Type B pancreatic cell (in vitro differentiated cells): ENCODE measurements around the gene PHF19. TPM values are rescaled to one million over a fixed set of nuclear protein-coding genes. Genes with fewer than 3 reads are reported as not detected.

Experiments used
- DNase-seq: peaks from one replicate; pipeline ENCODE4 v3.0.0; 2021; ENCODE audit warnings: mixed read lengths; ENCODE audit not compliant: unreplicated experiment; ENCODE audit errors: extremely low spot score
- H3K27ac Mint-ChIP-seq: 2 replicates; pipeline ENCODE4 v1.8.0; 2021; ENCODE audit warnings: mild to moderate bottlenecking, mixed read lengths
- H3K27me3 Mint-ChIP-seq: 2 replicates; pipeline ENCODE4 v1.8.0; 2021; ENCODE audit warnings: mixed read lengths
- H3K36me3 Mint-ChIP-seq: 2 replicates; pipeline ENCODE4 v1.8.0; 2021; ENCODE audit warnings: mixed read lengths
- H3K4me1 Mint-ChIP-seq: one replicate; pipeline ENCODE4 v1.8.0; 2021; ENCODE audit warnings: mixed read lengths; ENCODE audit not compliant: unreplicated experiment
- H3K4me3 Mint-ChIP-seq: 2 replicates; pipeline ENCODE4 v1.8.0; 2021; ENCODE audit warnings: mild to moderate bottlenecking, mixed read lengths
- H3K9me3 Mint-ChIP-seq: 2 replicates; pipeline ENCODE4 v1.8.0; 2021; ENCODE audit warnings: mixed read lengths
- CTCF ChIP-seq: fragments of 200-600 bp; sonication (generic); conservative IDR thresholded peaks from 2 replicates; pipeline ENCODE4 v1.5.0; 2021; ENCODE audit warnings: antibody characterized with exemption, mild to moderate bottlenecking
- total RNA-seq: library from RNA; stranded (reverse); gene quantifications from 2 replicates; pipeline ENCODE4 v1.2.1, GENCODE V29; 2021; ENCODE audit warnings: low replicate concordance

PHF19 gene
- total RNA-seq, 1 donor from 2014 or later, result 39.6 TPM

- Mint-ChIP-seq H3K36me3 (no peaks in the 10 kb centered on the region), H3K27ac (no peak overlapping the region), H3K4me3 (no peak overlapping the region), H3K4me1 (peaks cover 3% of the 10 kb centered on the region), H3K27me3 (peaks cover 10% of the 10 kb centered on the region), H3K9me3 (no peaks in the 10 kb centered on the region)
- no peak for DNase-seq
- no peak for TF ChIP-seq CTCF
Measured at GRCh38 chr9:120891245-120891883, 14.4 kb upstream of the PHF19 start.

GRCh38 chr9:120890320-120891244 is 13.6 kb upstream of the PHF19 start:
- Mint-ChIP-seq H3K4me1 (peaks cover 8% of the 10 kb centered on the region), H3K4me3 (no peak overlapping the region), H3K36me3 (no peaks in the 10 kb centered on the region), H3K27me3 (peaks cover 10% of the 10 kb centered on the region), H3K9me3 (no peaks in the 10 kb centered on the region), H3K27ac (no peak overlapping the region)
- no peak for DNase-seq
- no peak for TF ChIP-seq CTCF

- no peak overlapping the region for H3K4me3 Mint-ChIP-seq
Measured at GRCh38 chr9:120889606-120890271, 12.8 kb upstream of the PHF19 start.

GRCh38 chr9:120888626-120889025 is 11.6 kb upstream of the PHF19 start:
- Mint-ChIP-seq H3K36me3 (no peaks in the 10 kb centered on the region), H3K27me3 (peaks cover 5% of the 10 kb centered on the region), H3K27ac (no peak overlapping the region), H3K4me1 (peaks cover 8% of the 10 kb centered on the region), H3K9me3 (no peaks in the 10 kb centered on the region), H3K4me3 (no peak overlapping the region)
- no peak for TF ChIP-seq CTCF
- DNase-seq, result no peak

More at GRCh38 chr9:120889606-120890271, 12.8 kb upstream of the PHF19 start:
- TF ChIP-seq CTCF, result no peak
- no peaks in the 10 kb centered on the region for H3K9me3 Mint-ChIP-seq
- no peak overlapping the region for H3K27ac Mint-ChIP-seq
- peaks cover 8% of the 10 kb centered on the region for H3K4me1 Mint-ChIP-seq
- no peaks in the 10 kb centered on the region for H3K36me3 Mint-ChIP-seq
- DNase-seq, result no peak
- H3K27me3 Mint-ChIP-seq, result peaks cover 6% of the 10 kb centered on the region

- no peaks in the 10 kb centered on the region for H3K9me3 Mint-ChIP-seq
- no peak for DNase-seq
- peaks cover 5% of the 10 kb centered on the region for H3K4me1 Mint-ChIP-seq
- TF ChIP-seq CTCF, result no peak
- H3K27ac Mint-ChIP-seq, result no peak overlapping the region
- H3K36me3 Mint-ChIP-seq, result no peaks in the 10 kb centered on the region
- H3K4me3 Mint-ChIP-seq, result no peak overlapping the region
- H3K27me3 Mint-ChIP-seq, result no peaks in the 10 kb centered on the region
Measured at GRCh38 chr9:120886490-120886967, 9.5 kb upstream of the PHF19 start.
